Aorta (tissue), 5 donors: ENCODE measurements around the gene BMP7. TPM values are rescaled to one million over a fixed set of nuclear protein-coding genes. Genes with fewer than 3 reads are reported as not detected.

Experiments
- ATAC-seq: fragments of 200-7000 bp; cut with Tn5 transposase; one replicate; pipeline ENCODE4 v1.9.1; 2022; ENCODE audit warnings: moderate library complexity; ENCODE audit not compliant: low FRiP score
- DNase-seq, 2 donors: peaks; one replicate each; pipeline ENCODE4 v3.0.0-alpha.2; 2020
- H3K27ac ChIP-seq, 2 donors: one replicate each; pipeline ENCODE4 v1.5.1; 2013; ENCODE audit warnings: low read length in 2 of 2, mild to moderate bottlenecking in 2 of 2, moderate library complexity in 2 of 2, control low read depth in 1 of 2, inconsistent platforms in 1 of 2, low read depth in 1 of 2
- H3K27me3 ChIP-seq, 2 donors: one replicate each; pipeline ENCODE4 v1.6.1; 2013; ENCODE audit warnings: control low read depth in 1 of 2, low read length in 1 of 2, mild to moderate bottlenecking in 1 of 2, moderate library complexity in 1 of 2; ENCODE audit not compliant: insufficient read depth in 2 of 2, control insufficient read depth in 1 of 2
- H3K36me3 ChIP-seq, 2 donors: one replicate each; pipeline ENCODE4 v1.6.1; 2013; ENCODE audit warnings: control low read depth in 1 of 2, low read length in 1 of 2, mild to moderate bottlenecking in 1 of 2; ENCODE audit not compliant: insufficient read depth in 2 of 2, control insufficient read depth in 1 of 2
- H3K4me1 ChIP-seq, 2 donors: one replicate each; pipeline ENCODE4 v1.6.1; 2013; ENCODE audit warnings: low read length in 2 of 2, control low read depth in 1 of 2, mild to moderate bottlenecking in 1 of 2, moderate library complexity in 1 of 2; ENCODE audit not compliant: insufficient read depth in 2 of 2, control insufficient read depth in 1 of 2
- H3K4me3 ChIP-seq, 2 donors: one replicate each; pipeline ENCODE4 v1.5.1; 2013; ENCODE audit warnings: low read length in 2 of 2, control low read depth in 1 of 2, mild to moderate bottlenecking in 1 of 2
- H3K9me3 ChIP-seq: one replicate; pipeline ENCODE4 v1.6.1; 2013; ENCODE audit warnings: mild to moderate bottlenecking, low read length; ENCODE audit not compliant: control insufficient read depth
- WGBS, 2 donors: extraction: QIAGEN DNeasy Blood & Tissue Kit; methylation state at CpG; one replicate each; pipeline ENCODE4 v1.1.7; 2013; 5-methylcytosine and 5-hydroxymethylcytosine counted together
- intact Hi-C, 2 donors: fragments of 100-400 bp; cut with DNase I; formaldehyde crosslinking; loops; one replicate each; pipeline versions ENCODE4 v1.14.2 to v1.15.0; 2022
- polyA plus RNA-seq, 2 donors: library from polyadenylated mRNA; stranded (reverse); fragments of 200-250 nt; gene quantifications; one replicate each; pipeline ENCODE4 v1.2.3, GENCODE V29; 2013
- total RNA-seq, 2 donors: library from RNA; stranded (reverse); fragmentation: NEBNext Ultra II Directional; extraction: Animal tissue kit (Norgen Biotek cat#: 25700); gene quantifications; one replicate each; pipeline ENCODE4 v1.2.1, GENCODE V29; 2021
- donor health status: healthy with polysubstance abuse.
- donor health status: Bipolar disorder and iron deficiency.
- donor health status: DM: no; HTN: no; CAD: no.
- donor health status: DM: no; HTN: no; CAD: no.
- donor health status: DM: yes; HTN: yes; CAD: no.

BMP7 gene
- total and polyA plus RNA-seq, 4 donors = 0.52 to 1.0 TPM; not detected in 2

- Histone ChIP-seq H3K4me1 (no peaks in the 10 kb centered on the region), H3K36me3 (no peaks in the 10 kb centered on the region), H3K27ac (no peak overlapping the region), H3K27me3 (no peaks in the 10 kb centered on the region), H3K4me3 (no peak overlapping the region), H3K9me3 (peaks cover 1% of the 10 kb centered on the region)
- ATAC-seq (no peak), DNase-seq (no peak)
- intact Hi-C loops = no loop called here
- WGBS, 2 donors = 52 to 69% methylated on average over 1 of the region's 1 CpG
These were observed 115.9 kb downstream of the BMP7 start for GRCh38 chr20:57150559-57150958.

GRCh38 chr20:57148263-57148662 is 118.2 kb downstream of the BMP7 start:
- peaks cover 4% of the 10 kb centered on the region for H3K9me3 ChIP-seq
- intact Hi-C loops = no loop called here

GRCh38 chr20:57147185-57147584 is 119.3 kb downstream of the BMP7 start:
- intact Hi-C loops = no loop called here
- WGBS, 2 donors = 80 to 82% methylated on average over 5 of the region's 5 CpGs
- Histone ChIP-seq H3K27me3 (no peaks in the 10 kb centered on the region), H3K27ac (no peak overlapping the region), H3K9me3 (peaks cover 4% of the 10 kb centered on the region), H3K4me1 (no peaks in the 10 kb centered on the region), H3K4me3 (no peak overlapping the region), H3K36me3 (no peaks in the 10 kb centered on the region)
- DNase-seq = peak in 1 of 2 donors; percentile 9
- ATAC-seq = no peak

More at GRCh38 chr20:57148263-57148662, 118.2 kb downstream of the BMP7 start:
- Histone ChIP-seq H3K36me3 (no peaks in the 10 kb centered on the region), H3K4me1 (no peaks in the 10 kb centered on the region), H3K27me3 (no peaks in the 10 kb centered on the region), H3K4me3 (no peak overlapping the region), H3K27ac (no peak overlapping the region)
- 8 to 12% methylated on average over 13 of the region's 13 CpGs for WGBS, 2 donors
- DNase-seq (peak in 1 of 2 donors; percentile 32), ATAC-seq (no peak)

GRCh38 chr20:57146155-57146554 is 120.3 kb downstream of the BMP7 start:
- no peaks in the 10 kb centered on the region for H3K36me3 ChIP-seq
- 94 to 95% methylated on average over 2 of the region's 2 CpGs for WGBS, 2 donors
- intact Hi-C loops = no loop called here
- no peak overlapping the region for H3K4me3 ChIP-seq
- no peak for ATAC-seq
- no peaks in the 10 kb centered on the region for H3K4me1 ChIP-seq
- no peak overlapping the region for H3K27ac ChIP-seq
- H3K27me3 ChIP-seq = no peaks in the 10 kb centered on the region
- DNase-seq = no peak
- peaks cover 4% of the 10 kb centered on the region for H3K9me3 ChIP-seq

GRCh38 chr20:57145089-57145631 is 121.3 kb downstream of the BMP7 start:
- DNase-seq = peak in 1 of 2 donors; percentile 26
- H3K4me1 ChIP-seq = no peaks in the 10 kb centered on the region
- H3K27me3 ChIP-seq = no peaks in the 10 kb centered on the region
- H3K36me3 ChIP-seq = no peaks in the 10 kb centered on the region
- H3K9me3 ChIP-seq = peaks cover 4% of the 10 kb centered on the region
- 66 to 78% methylated on average over 8 of the region's 8 CpGs for WGBS, 2 donors
- no peak overlapping the region for H3K27ac ChIP-seq
- intact Hi-C loops = no loop called here
- H3K4me3 ChIP-seq = no peak overlapping the region
- no peak for ATAC-seq

DNA sequence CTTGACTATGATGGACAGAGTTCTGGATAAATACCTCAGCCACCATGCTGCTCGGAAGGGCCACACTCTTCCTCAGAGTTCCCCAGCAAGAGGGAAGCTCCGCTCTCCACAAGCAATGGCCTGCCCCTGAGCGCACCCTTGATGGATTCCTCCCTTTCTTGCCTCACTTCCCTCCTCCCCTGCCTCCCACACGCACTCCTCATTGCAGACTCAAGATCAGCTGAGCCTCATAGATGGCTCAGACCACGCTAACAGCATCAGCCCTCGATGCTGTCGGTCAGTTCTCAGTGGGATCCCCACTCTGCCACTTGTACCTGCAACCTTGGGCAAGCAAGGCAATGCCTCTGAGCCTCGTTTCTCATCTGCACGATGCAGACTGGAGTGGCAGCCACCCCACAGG is 123.3 kb downstream of the BMP7 start:
- no peaks in the 10 kb centered on the region for H3K27me3 ChIP-seq
- H3K27ac ChIP-seq = no peak overlapping the region
- H3K4me1 ChIP-seq = no peaks in the 10 kb centered on the region
- WGBS, 2 donors = 74 to 76% methylated on average over 9 of the region's 9 CpGs
- peaks cover 4% of the 10 kb centered on the region for H3K9me3 ChIP-seq
- intact Hi-C loops = no loop called here
- H3K4me3 ChIP-seq = no peak overlapping the region
- no peak for ATAC-seq
- no peaks in the 10 kb centered on the region for H3K36me3 ChIP-seq
- DNase-seq = peak in 1 of 2 donors; percentile 35

DNA sequence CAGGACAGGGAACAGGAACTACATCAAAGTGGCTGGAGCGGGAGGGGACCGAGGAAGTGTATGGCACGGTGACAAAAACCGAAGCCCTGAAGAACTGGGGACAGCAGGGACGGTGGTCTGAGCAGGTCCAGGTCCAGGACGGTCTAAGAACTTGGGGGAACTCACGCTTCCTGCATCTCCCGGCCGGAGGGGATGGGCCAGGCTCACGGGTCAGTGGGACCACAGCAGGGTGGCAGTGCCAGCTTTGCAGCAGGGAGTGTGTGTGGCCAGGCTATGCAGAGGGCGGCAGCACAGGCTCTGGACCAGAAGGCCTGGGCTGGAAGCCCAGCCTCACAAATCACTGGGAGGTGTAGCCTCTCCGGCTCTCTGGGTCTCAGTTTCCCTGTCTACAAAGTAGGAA is 123.8 kb downstream of the BMP7 start:
- WGBS, 2 donors = 57 to 64% methylated on average over 12 of the region's 12 CpGs
- H3K27me3 ChIP-seq = no peaks in the 10 kb centered on the region
- intact Hi-C loops = no loop called here

GRCh38 chr20:57141492-57141891 is 124.9 kb downstream of the BMP7 start:
- Histone ChIP-seq H3K4me3 (no peak overlapping the region), H3K27ac (no peak overlapping the region), H3K27me3 (no peaks in the 10 kb centered on the region), H3K36me3 (no peaks in the 10 kb centered on the region), H3K4me1 (no peaks in the 10 kb centered on the region), H3K9me3 (peaks cover 4% of the 10 kb centered on the region)
- DNase-seq = no peak
- no peak for ATAC-seq
- intact Hi-C loops = no loop called here
- 77 to 78% methylated on average over 1 of the region's 1 CpG for WGBS, 2 donors

More for the DNA sequence above, 123.8 kb downstream of the BMP7 start:
- ATAC-seq = no peak
- no peak overlapping the region for H3K4me3 ChIP-seq
- no peak overlapping the region for H3K27ac ChIP-seq
- peaks cover 4% of the 10 kb centered on the region for H3K9me3 ChIP-seq
- DNase-seq = peak in 1 of 2 donors; percentile 59
- H3K4me1 ChIP-seq = no peaks in the 10 kb centered on the region
- no peaks in the 10 kb centered on the region for H3K36me3 ChIP-seq

DNA sequence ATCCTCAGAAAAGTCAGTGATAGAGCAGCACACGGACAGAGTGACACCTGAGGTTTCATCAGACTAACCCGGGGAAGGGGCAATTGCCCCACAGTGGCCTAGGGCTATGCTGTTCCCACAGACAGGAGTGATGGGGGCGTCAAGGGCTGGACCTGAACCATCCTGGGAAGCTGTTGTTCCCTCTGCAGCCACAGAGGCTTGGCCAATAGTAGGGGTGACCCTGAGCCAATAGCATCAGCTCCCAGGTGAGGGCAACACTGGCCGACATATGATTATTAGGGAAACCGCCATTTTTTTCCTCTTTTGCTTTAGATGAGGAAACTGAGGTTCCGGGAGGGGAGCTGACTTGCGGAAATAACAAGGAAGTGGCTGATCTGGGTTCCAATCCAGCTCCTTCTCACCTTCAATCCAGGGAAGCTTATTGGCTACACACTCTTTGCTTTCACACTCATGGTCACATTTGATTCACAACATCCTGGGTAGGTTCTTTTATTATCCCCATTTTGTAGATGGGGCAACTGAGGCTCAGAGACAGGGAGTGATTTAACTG is 126.0 kb downstream of the BMP7 start:
- Histone ChIP-seq H3K27me3 (no peaks in the 10 kb centered on the region), H3K36me3 (no peaks in the 10 kb centered on the region), H3K4me3 (no peak overlapping the region), H3K9me3 (peaks cover 2% of the 10 kb centered on the region), H3K4me1 (no peaks in the 10 kb centered on the region), H3K27ac (no peak overlapping the region)
- ATAC-seq = no peak
- peak in 1 of 2 donors; percentile 20 for DNase-seq
- intact Hi-C loops = no loop called here
- 74 to 79% methylated on average over 7 of the region's 7 CpGs for WGBS, 2 donors
